Smooth muscle cell (in vitro differentiated cells): ENCODE measurements around the gene SLC44A1. TPM values are rescaled to one million over a fixed set of nuclear protein-coding genes. Genes with fewer than 3 reads are reported as not detected.

ENCODE experiments used
- DNase-seq: peaks from one replicate; lab custom pipeline; 2025; ENCODE audit not compliant: unreplicated experiment; lab: John Stamatoyannopoulos, UW
- H2AFZ ChIP-seq: fragments of 200-600 bp; sonication (generic); 2 replicates; pipeline ENCODE4 v1.6.0; 2016; ENCODE audit warnings: antibody characterized with exemption, low read depth, mild to moderate bottlenecking
- H3F3A ChIP-seq: fragments of 200-600 bp; sonication (generic); 2 replicates; pipeline ENCODE4 v1.6.0; 2017; ENCODE audit warnings: antibody characterized with exemption, low read depth
- H3K27ac ChIP-seq: fragments of 200-600 bp; sonication (generic); 2 replicates; pipeline ENCODE4 v1.5.1; 2016; ENCODE audit warnings: low read depth, mild to moderate bottlenecking
- H3K27me3 ChIP-seq: fragments of 200-600 bp; sonication (generic); 2 replicates; pipeline ENCODE4 v1.6.1; 2016; ENCODE audit warnings: low read depth, mild to moderate bottlenecking
- H3K36me3 ChIP-seq: fragments of 200-600 bp; sonication (generic); 2 replicates; pipeline ENCODE4 v1.5.1; 2016; ENCODE audit warnings: low read depth
- H3K4me1 ChIP-seq: fragments of 200-600 bp; sonication (generic); 2 replicates; pipeline ENCODE4 v1.5.1; 2016; ENCODE audit warnings: low read depth
- H3K4me2 ChIP-seq: fragments of 200-600 bp; sonication (generic); 2 replicates; pipeline ENCODE4 v1.6.0; 2016; ENCODE audit warnings: mild to moderate bottlenecking
- H3K4me3 ChIP-seq: fragments of 200-600 bp; sonication (generic); 2 replicates; pipeline ENCODE4 v1.5.1; 2016; ENCODE audit warnings: mild to moderate bottlenecking
- H3K79me2 ChIP-seq: fragments of 200-600 bp; sonication (generic); 2 replicates; pipeline ENCODE4 v1.6.0; 2016; ENCODE audit warnings: low read depth, mild to moderate bottlenecking
- H3K9ac ChIP-seq: fragments of 200-600 bp; sonication (generic); 2 replicates; pipeline ENCODE4 v1.6.0; 2016; ENCODE audit warnings: low read depth
- H3K9me3 ChIP-seq: fragments of 200-600 bp; sonication (generic); replicated peaks from 2 replicates; pipeline ENCODE4 v1.5.1; 2016; ENCODE audit warnings: low read depth
- H4K20me1 ChIP-seq: fragments of 200-600 bp; sonication (generic); 2 replicates; pipeline ENCODE4 v1.6.0; 2016; ENCODE audit warnings: low read depth
- CTCF ChIP-seq: fragments of 200-600 bp; sonication (generic); IDR thresholded peaks from 2 replicates; pipeline ENCODE4 v1.5.1; 2017; ENCODE audit warnings: borderline replicate concordance, mild to moderate bottlenecking, antibody characterized with exemption; ENCODE audit not compliant: insufficient read depth, poor library complexity, severe bottlenecking
- WGBS: methylation state at CpG from one replicate; pipeline ENCODE4 v1.1.7; 2016; ENCODE audit warnings: low lambda C conversion rate; 5-methylcytosine and 5-hydroxymethylcytosine counted together
- polyA plus RNA-seq: library from polyadenylated mRNA; unstranded; fragments of >200 nt; fragmentation: Nextera tagmentation; extraction: Ambion mirVana; gene quantifications from 2 replicates; pipeline ENCODE4 v1.2.1, GENCODE V29; 2016
- total RNA-seq: library from RNA; depleted of rRNA; stranded (reverse); fragments of >200 nt; gene quantifications from 2 replicates; pipeline ENCODE4 v1.2.3, GENCODE V29; 2014

The SLC44A1 gene
- total and polyA plus RNA-seq, 2 experiments from 2014 or later: 14.0 to 22.2 TPM

- Histone ChIP-seq H3K9ac (no peak overlapping the region), H3F3A (no peaks in the 10 kb centered on the region), H3K4me3 (no peak overlapping the region), H4K20me1 (no peaks in the 10 kb centered on the region), H3K79me2 (no peaks in the 10 kb centered on the region), H3K4me1 (peaks cover 7% of the 10 kb centered on the region), H2AFZ (no peak overlapping the region), H3K27me3 (peaks cover 2% of the 10 kb centered on the region), H3K4me2 (no peak overlapping the region), H3K9me3 (no peaks in the 10 kb centered on the region), H3K36me3 (no peaks in the 10 kb centered on the region), H3K27ac (no peak overlapping the region)
- 76% methylated on average over 2 of the region's 2 CpGs for WGBS
- no peak for TF ChIP-seq CTCF
- DNase-seq: no peak
These were observed 154.7 kb downstream of the SLC44A1 start for GRCh38 chr9:105399117-105399516.

- H2AFZ ChIP-seq: no peak overlapping the region
- no peak for TF ChIP-seq CTCF
- H3K27me3 ChIP-seq: peaks cover 9% of the 10 kb centered on the region
- H3K4me2 ChIP-seq: no peak overlapping the region
- no peak overlapping the region for H3K27ac ChIP-seq
- peaks cover 7% of the 10 kb centered on the region for H3K4me1 ChIP-seq
- H3K9ac ChIP-seq: no peak overlapping the region
- no peak overlapping the region for H3K4me3 ChIP-seq
- no peaks in the 10 kb centered on the region for H4K20me1 ChIP-seq
- H3K9me3 ChIP-seq: no peaks in the 10 kb centered on the region
- H3K79me2 ChIP-seq: no peaks in the 10 kb centered on the region
- no peaks in the 10 kb centered on the region for H3F3A ChIP-seq
- DNase-seq: no peak
- no peaks in the 10 kb centered on the region for H3K36me3 ChIP-seq
- WGBS: 26% methylated on average over 3 of the region's 3 CpGs
These were observed 157.2 kb downstream of the SLC44A1 start for GRCh38 chr9:105401651-105402050.

GRCh38 chr9:105403552-105404248, 159.2 kb downstream of the SLC44A1 start:
- H3K9me3 ChIP-seq: no peaks in the 10 kb centered on the region
- H3K36me3 ChIP-seq: no peaks in the 10 kb centered on the region
- WGBS: 62% methylated on average over 6 of the region's 6 CpGs
- H4K20me1 ChIP-seq: no peaks in the 10 kb centered on the region
- H3K27me3 ChIP-seq: peaks cover 9% of the 10 kb centered on the region
- H3K4me2 ChIP-seq: no peak overlapping the region
- no peak overlapping the region for H3K27ac ChIP-seq
- peaks cover 7% of the 10 kb centered on the region for H3K4me1 ChIP-seq
- DNase-seq: no peak
- H3K4me3 ChIP-seq: no peak overlapping the region
- no peak overlapping the region for H2AFZ ChIP-seq
- no peak for TF ChIP-seq CTCF
- no peaks in the 10 kb centered on the region for H3K79me2 ChIP-seq
- H3F3A ChIP-seq: no peaks in the 10 kb centered on the region
- H3K9ac ChIP-seq: no peak overlapping the region
